GM23338 (cell line): ENCODE measurements around the gene OPN4. TPM values are rescaled to one million over a fixed set of nuclear protein-coding genes. Genes with fewer than 3 reads are reported as not detected.

Experiments used
- ATAC-seq: fragments of 200-7000 bp; cut with Tn5 transposase; 3 replicates; pipeline ENCODE4 v1.9.1; 2020
- DNase-seq: peaks from one replicate; pipeline ENCODE4 v3.0.0-alpha.2; 2015; ENCODE audit warnings: low spot score
- H2AFZ ChIP-seq: fragments of 200-600 bp; sonication (generic); 2 replicates; pipeline ENCODE4 v1.8.0; 2016; ENCODE audit warnings: antibody characterized with exemption, mild to moderate bottlenecking, moderate library complexity
- H3F3A ChIP-seq: fragments of 200-600 bp; sonication (generic); replicated peaks from 2 replicates; pipeline ENCODE4 v1.8.0; 2017; ENCODE audit warnings: antibody characterized with exemption, mixed run types, low read depth
- H3K27ac ChIP-seq: fragments of 200-600 bp; sonication (generic); 2 replicates; pipeline ENCODE4 v1.6.1; 2016; ENCODE audit warnings: low read depth
- H3K27me3 ChIP-seq: fragments of 200-600 bp; sonication (generic); 2 replicates; pipeline ENCODE4 v1.8.0; 2016; ENCODE audit warnings: mild to moderate bottlenecking, mixed run types, moderate library complexity; ENCODE audit not compliant: insufficient read depth
- H3K36me3 ChIP-seq: fragments of 200-600 bp; sonication (generic); 2 replicates; pipeline ENCODE4 v1.8.0; 2016; ENCODE audit warnings: mild to moderate bottlenecking; ENCODE audit not compliant: insufficient read depth
- H3K4me1 ChIP-seq: fragments of 200-600 bp; sonication (generic); 2 replicates; pipeline ENCODE4 v1.8.0; 2016; ENCODE audit warnings: mild to moderate bottlenecking, moderate library complexity; ENCODE audit not compliant: insufficient read depth
- H3K4me2 ChIP-seq: fragments of 200-600 bp; sonication (generic); 2 replicates; pipeline ENCODE4 v1.7.1; 2017; ENCODE audit warnings: mixed run types
- H3K4me3 ChIP-seq: fragments of 200-600 bp; sonication (generic); 2 replicates; pipeline ENCODE4 v1.6.1; 2016; ENCODE audit warnings: mixed run types
- H3K79me2 ChIP-seq: fragments of 200-600 bp; sonication (generic); replicated peaks from 2 replicates; pipeline ENCODE4 v1.8.0; 2017; ENCODE audit warnings: mild to moderate bottlenecking; ENCODE audit not compliant: insufficient read depth
- H3K9me2 ChIP-seq: fragments of 200-600 bp; sonication (generic); 2 replicates; pipeline ENCODE4 v1.8.0; 2017; ENCODE audit not compliant: insufficient read depth
- H4K20me1 ChIP-seq: fragments of 200-600 bp; sonication (generic); replicated peaks from 2 replicates; pipeline ENCODE4 v1.8.0; 2017; ENCODE audit warnings: mild to moderate bottlenecking; ENCODE audit not compliant: insufficient read depth
- H3K27ac Mint-ChIP-seq: 2 replicates; pipeline ENCODE4 v1.8.0; 2020; ENCODE audit warnings: inconsistent platforms, mild to moderate bottlenecking, moderate library complexity, mixed read lengths
- H3K27me3 Mint-ChIP-seq: 3 replicates; pipeline ENCODE4 v1.8.0; 2022; ENCODE audit warnings: low read depth, mild to moderate bottlenecking, moderate library complexity, mixed read lengths, inconsistent platforms; ENCODE audit not compliant: insufficient read depth, poor library complexity
- H3K36me3 Mint-ChIP-seq: 3 replicates; pipeline ENCODE4 v1.8.0; 2021; ENCODE audit warnings: low read depth, mild to moderate bottlenecking, inconsistent platforms, moderate library complexity, mixed read lengths
- H3K4me1 Mint-ChIP-seq: 3 replicates; pipeline ENCODE4 v1.8.0; 2020; ENCODE audit warnings: mild to moderate bottlenecking, inconsistent platforms, mixed read lengths
- H3K4me3 Mint-ChIP-seq: 3 replicates; pipeline ENCODE4 v1.8.0; 2021; ENCODE audit warnings: moderate library complexity, mild to moderate bottlenecking, inconsistent platforms, mixed read lengths
- H3K9me3 Mint-ChIP-seq: 3 replicates; pipeline ENCODE4 v1.8.0; 2020; ENCODE audit warnings: moderate library complexity, mild to moderate bottlenecking, inconsistent platforms, mixed read lengths
- CREB1 ChIP-seq: fragments of 250-450 bp; sonication (Bioruptor Pico); IDR thresholded peaks from 2 replicates; pipeline ENCODE4 v1.5.0; 2020; ENCODE audit warnings: low read depth, mild to moderate bottlenecking, moderate library complexity
- ETS1 ChIP-seq: IDR thresholded peaks from 2 replicates; pipeline ENCODE4 v1.6.1; 2016; ENCODE audit warnings: antibody characterized with exemption
- EZH2 ChIP-seq: fragments of 200-600 bp; sonication (generic); IDR thresholded peaks from one replicate; pipeline ENCODE4 v1.8.0; 2017; ENCODE audit warnings: antibody characterized with exemption, mild to moderate bottlenecking, low read depth; ENCODE audit not compliant: unreplicated experiment
- EZH2phosphoT487 ChIP-seq: fragments of 200-600 bp; sonication (generic); IDR thresholded peaks from one replicate; pipeline ENCODE4 v1.8.1; 2018; ENCODE audit warnings: antibody characterized with exemption; ENCODE audit not compliant: unreplicated experiment
- JUNB ChIP-seq: IDR thresholded peaks from one replicate; pipeline ENCODE4 v1.6.1; 2016; ENCODE audit warnings: antibody characterized with exemption; ENCODE audit not compliant: unreplicated experiment
- NANOG ChIP-seq: IDR thresholded peaks from 2 replicates; pipeline ENCODE4 v1.6.1; 2016; ENCODE audit warnings: antibody characterized with exemption, borderline replicate concordance
- POLR2AphosphoS5 ChIP-seq: IDR thresholded peaks from 2 replicates; pipeline ENCODE4 v1.6.1; 2016; ENCODE audit warnings: antibody characterized with exemption, low read depth
- REST ChIP-seq: IDR thresholded peaks from one replicate; pipeline ENCODE4 v1.6.1; 2018; ENCODE audit warnings: antibody characterized with exemption; ENCODE audit not compliant: unreplicated experiment
- STAT1 ChIP-seq: IDR thresholded peaks from one replicate; pipeline ENCODE4 v1.6.1; 2016; ENCODE audit warnings: antibody characterized with exemption; ENCODE audit not compliant: unreplicated experiment
- ZNF114 ChIP-seq: fragments of 250-450 bp; sonication (Bioruptor Pico); IDR thresholded peaks from 2 replicates; pipeline ENCODE4 v1.5.0; 2020; ENCODE audit warnings: mild to moderate bottlenecking, moderate library complexity
- ZNF331 ChIP-seq: fragments of 250-450 bp; sonication (Bioruptor Pico); IDR thresholded peaks from 2 replicates; pipeline ENCODE4 v1.5.0; 2020; ENCODE audit warnings: low read depth, mild to moderate bottlenecking, moderate library complexity
- polyA plus RNA-seq: library from polyadenylated mRNA; unstranded; fragments of >200 nt; fragmentation: Nextera tagmentation; extraction: Ambion mirVana; gene quantifications from 2 replicates; pipeline ENCODE4 v1.2.1, GENCODE V29; 2016
- total RNA-seq: library from RNA; depleted of rRNA; stranded (reverse); fragments of >200 nt; shearing (Covaris generic); gene quantifications from 2 replicates; pipeline ENCODE4 v1.2.3, GENCODE V29; 2014
- TF ChIP-seq, protein P1 (sequence below), 2 experiments: fragments of 200-600 bp in 1 of 2; sonication (generic) in 1 of 2; conservative IDR thresholded peaks; 2 replicates each; pipeline versions ENCODE4 v1.5.1 to v1.6.1; 2016 to 2017; ENCODE audit warnings: antibody characterized with exemption in 2 of 2, low read depth in 2 of 2, mild to moderate bottlenecking in 2 of 2, moderate library complexity in 1 of 2
- TF ChIP-seq, protein P2 (sequence below): fragments of 250-450 bp; sonication (Bioruptor Pico); IDR thresholded peaks from 2 replicates; pipeline ENCODE4 v1.5.0; 2020; ENCODE audit warnings: mild to moderate bottlenecking, moderate library complexity

The OPN4 gene
- total and polyA plus RNA-seq, 2 experiments from 2014 or later, result not detected

GRCh38 chr10:86708068-86708782 is 53.9 kb downstream of the OPN4 start:
- no peak overlapping the region for H3K27ac ChIP-seq
- H3K4me2 ChIP-seq, result no peak overlapping the region
- H3K27me3 ChIP-seq, result no peaks in the 10 kb centered on the region
- no peaks in the 10 kb centered on the region for H3K9me2 ChIP-seq
- ATAC-seq (no peak), DNase-seq (no peak)
- no peaks in the 10 kb centered on the region for H3K79me2 ChIP-seq
- peaks cover 17% of the 10 kb centered on the region for H3K27me3 Mint-ChIP-seq
- no peak overlapping the region for H3K4me3 Mint-ChIP-seq
- H3K36me3 ChIP-seq, result no peaks in the 10 kb centered on the region
- H3F3A ChIP-seq, result peaks cover 8% of the 10 kb centered on the region; the same call in 1 of the 2 replicates
- no peak overlapping the region for H2AFZ ChIP-seq
- TF ChIP-seq NANOG (no peak), JUNB (no peak), ETS1 (no peak), ZNF331 (no peak), REST (no peak), EZH2phosphoT487 (no peak), ZNF114 (CRISPR knock-in tag) (no peak), EZH2 (no peak), CREB1 (CRISPR knock-in tag) (no peak), STAT1 (no peak), POLR2AphosphoS5 (no peak)
- TF ChIP-seq, protein P1, sequence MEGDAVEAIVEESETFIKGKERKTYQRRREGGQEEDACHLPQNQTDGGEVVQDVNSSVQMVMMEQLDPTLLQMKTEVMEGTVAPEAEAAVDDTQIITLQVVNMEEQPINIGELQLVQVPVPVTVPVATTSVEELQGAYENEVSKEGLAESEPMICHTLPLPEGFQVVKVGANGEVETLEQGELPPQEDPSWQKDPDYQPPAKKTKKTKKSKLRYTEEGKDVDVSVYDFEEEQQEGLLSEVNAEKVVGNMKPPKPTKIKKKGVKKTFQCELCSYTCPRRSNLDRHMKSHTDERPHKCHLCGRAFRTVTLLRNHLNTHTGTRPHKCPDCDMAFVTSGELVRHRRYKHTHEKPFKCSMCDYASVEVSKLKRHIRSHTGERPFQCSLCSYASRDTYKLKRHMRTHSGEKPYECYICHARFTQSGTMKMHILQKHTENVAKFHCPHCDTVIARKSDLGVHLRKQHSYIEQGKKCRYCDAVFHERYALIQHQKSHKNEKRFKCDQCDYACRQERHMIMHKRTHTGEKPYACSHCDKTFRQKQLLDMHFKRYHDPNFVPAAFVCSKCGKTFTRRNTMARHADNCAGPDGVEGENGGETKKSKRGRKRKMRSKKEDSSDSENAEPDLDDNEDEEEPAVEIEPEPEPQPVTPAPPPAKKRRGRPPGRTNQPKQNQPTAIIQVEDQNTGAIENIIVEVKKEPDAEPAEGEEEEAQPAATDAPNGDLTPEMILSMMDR (conservative IDR thresholded peaks at IDR 0.05; ENCODE audit: low read depth in 2 of 2), result no peak
- TF ChIP-seq, protein P2, sequence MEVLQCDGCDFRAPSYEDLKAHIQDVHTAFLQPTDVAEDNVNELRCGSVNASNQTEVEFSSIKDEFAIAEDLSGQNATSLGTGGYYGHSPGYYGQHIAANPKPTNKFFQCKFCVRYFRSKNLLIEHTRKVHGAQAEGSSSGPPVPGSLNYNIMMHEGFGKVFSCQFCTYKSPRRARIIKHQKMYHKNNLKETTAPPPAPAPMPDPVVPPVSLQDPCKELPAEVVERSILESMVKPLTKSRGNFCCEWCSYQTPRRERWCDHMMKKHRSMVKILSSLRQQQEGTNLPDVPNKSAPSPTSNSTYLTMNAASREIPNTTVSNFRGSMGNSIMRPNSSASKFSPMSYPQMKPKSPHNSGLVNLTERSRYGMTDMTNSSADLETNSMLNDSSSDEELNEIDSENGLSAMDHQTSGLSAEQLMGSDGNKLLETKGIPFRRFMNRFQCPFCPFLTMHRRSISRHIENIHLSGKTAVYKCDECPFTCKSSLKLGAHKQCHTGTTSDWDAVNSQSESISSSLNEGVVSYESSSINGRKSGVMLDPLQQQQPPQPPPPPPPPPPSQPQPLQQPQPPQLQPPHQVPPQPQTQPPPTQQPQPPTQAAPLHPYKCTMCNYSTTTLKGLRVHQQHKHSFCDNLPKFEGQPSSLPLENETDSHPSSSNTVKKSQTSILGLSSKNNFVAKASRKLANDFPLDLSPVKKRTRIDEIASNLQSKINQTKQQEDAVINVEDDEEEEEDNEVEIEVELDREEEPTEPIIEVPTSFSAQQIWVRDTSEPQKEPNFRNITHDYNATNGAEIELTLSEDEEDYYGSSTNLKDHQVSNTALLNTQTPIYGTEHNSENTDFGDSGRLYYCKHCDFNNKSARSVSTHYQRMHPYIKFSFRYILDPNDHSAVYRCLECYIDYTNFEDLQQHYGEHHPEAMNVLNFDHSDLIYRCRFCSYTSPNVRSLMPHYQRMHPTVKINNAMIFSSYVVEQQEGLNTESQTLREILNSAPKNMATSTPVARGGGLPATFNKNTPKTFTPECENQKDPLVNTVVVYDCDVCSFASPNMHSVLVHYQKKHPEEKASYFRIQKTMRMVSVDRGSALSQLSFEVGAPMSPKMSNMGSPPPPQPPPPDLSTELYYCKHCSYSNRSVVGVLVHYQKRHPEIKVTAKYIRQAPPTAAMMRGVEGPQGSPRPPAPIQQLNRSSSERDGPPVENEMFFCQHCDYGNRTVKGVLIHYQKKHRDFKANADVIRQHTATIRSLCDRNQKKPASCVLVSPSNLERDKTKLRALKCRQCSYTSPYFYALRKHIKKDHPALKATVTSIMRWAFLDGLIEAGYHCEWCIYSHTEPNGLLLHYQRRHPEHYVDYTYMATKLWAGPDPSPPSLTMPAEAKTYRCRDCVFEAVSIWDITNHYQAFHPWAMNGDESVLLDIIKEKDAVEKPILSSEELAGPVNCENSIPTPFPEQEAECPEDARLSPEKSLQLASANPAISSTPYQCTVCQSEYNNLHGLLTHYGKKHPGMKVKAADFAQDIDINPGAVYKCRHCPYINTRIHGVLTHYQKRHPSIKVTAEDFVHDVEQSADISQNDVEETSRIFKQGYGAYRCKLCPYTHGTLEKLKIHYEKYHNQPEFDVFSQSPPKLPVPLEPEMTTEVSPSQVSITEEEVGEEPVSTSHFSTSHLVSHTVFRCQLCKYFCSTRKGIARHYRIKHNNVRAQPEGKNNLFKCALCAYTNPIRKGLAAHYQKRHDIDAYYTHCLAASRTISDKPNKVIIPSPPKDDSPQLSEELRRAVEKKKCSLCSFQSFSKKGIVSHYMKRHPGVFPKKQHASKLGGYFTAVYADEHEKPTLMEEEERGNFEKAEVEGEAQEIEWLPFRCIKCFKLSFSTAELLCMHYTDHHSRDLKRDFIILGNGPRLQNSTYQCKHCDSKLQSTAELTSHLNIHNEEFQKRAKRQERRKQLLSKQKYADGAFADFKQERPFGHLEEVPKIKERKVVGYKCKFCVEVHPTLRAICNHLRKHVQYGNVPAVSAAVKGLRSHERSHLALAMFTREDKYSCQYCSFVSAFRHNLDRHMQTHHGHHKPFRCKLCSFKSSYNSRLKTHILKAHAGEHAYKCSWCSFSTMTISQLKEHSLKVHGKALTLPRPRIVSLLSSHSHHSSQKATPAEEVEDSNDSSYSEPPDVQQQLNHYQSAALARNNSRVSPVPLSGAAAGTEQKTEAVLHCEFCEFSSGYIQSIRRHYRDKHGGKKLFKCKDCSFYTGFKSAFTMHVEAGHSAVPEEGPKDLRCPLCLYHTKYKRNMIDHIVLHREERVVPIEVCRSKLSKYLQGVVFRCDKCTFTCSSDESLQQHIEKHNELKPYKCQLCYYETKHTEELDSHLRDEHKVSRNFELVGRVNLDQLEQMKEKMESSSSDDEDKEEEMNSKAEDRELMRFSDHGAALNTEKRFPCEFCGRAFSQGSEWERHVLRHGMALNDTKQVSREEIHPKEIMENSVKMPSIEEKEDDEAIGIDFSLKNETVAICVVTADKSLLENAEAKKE (CRISPR knock-in tag), result no peak
- no peak overlapping the region for H3K27ac Mint-ChIP-seq
- H3K9me3 Mint-ChIP-seq, result no peaks in the 10 kb centered on the region; the same call in 2 of the 3 replicates
- H3K4me3 ChIP-seq, result no peak overlapping the region
- no peaks in the 10 kb centered on the region; the same call in 2 of the 3 replicates for H3K36me3 Mint-ChIP-seq
- peaks cover 44% of the 10 kb centered on the region for H3K4me1 Mint-ChIP-seq
- no peaks in the 10 kb centered on the region for H4K20me1 ChIP-seq
- H3K4me1 ChIP-seq, result peaks cover 18% of the 10 kb centered on the region
